ENCODE measurements around the gene CDC42EP1. TPM values are rescaled to one million over a fixed set of nuclear protein-coding genes. Genes with fewer than 3 reads are reported as not detected.

CDC42EP1 gene
- polyA plus RNA-seq, 1 donor from 2014 or later = 0.24 TPM

DNA sequence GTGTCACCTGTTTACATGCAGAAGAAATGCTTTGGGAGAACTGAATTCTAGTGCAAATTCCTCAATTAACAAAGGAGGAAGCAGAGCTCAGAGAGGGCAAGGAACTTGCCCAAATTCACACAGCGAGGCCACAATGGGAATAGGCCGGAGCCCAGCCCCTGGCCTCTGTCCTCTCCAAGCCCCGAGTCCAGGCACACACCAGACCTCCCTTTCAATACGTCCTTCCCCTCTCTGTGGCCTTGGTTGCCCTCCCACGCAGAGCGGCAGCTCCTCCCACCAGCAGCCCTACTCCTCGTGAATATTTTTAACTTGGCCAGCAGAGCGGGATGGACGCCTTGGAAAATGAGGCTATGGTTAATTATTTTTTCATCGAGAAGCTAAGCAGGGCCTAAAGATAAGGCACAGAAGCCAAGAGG, 39.5 kb upstream of the CDC42EP1 start:
- no peak overlapping the region for H2AFZ ChIP-seq (ENCODE audit: low read depth, low read length)
- no peak overlapping the region for H3K4me3 ChIP-seq (ENCODE audit: low read length)
- no peak overlapping the region for H3K27ac ChIP-seq (ENCODE audit: low read length)
- H3K9ac ChIP-seq (ENCODE audit: low read length) = no peak overlapping the region
- H3K36me3 ChIP-seq (ENCODE audit: insufficient read depth, low read length) = no peaks in the 10 kb centered on the region
- no peaks in the 10 kb centered on the region for H4K20me1 ChIP-seq (ENCODE audit: insufficient read depth)
- H3K9me3 ChIP-seq (ENCODE audit: low read length) = no peaks in the 10 kb centered on the region
- H3K9me2 ChIP-seq (ENCODE audit: insufficient read depth, low read length) = no peaks in the 10 kb centered on the region
- no peak for TF ChIP-seq POLR2AphosphoS5 (IDR thresholded peaks at IDR 0.05)
- no peak for TF ChIP-seq EZH2 (IDR thresholded peaks at IDR 0.05; ENCODE audit: borderline replicate concordance, insufficient read depth, low read length, poor library complexity, severe bottlenecking)
- TF ChIP-seq EP300 (conservative IDR thresholded peaks at IDR 0.05; ENCODE audit: poor library complexity, severe bottlenecking) = no peak
- TF ChIP-seq, protein P1, sequence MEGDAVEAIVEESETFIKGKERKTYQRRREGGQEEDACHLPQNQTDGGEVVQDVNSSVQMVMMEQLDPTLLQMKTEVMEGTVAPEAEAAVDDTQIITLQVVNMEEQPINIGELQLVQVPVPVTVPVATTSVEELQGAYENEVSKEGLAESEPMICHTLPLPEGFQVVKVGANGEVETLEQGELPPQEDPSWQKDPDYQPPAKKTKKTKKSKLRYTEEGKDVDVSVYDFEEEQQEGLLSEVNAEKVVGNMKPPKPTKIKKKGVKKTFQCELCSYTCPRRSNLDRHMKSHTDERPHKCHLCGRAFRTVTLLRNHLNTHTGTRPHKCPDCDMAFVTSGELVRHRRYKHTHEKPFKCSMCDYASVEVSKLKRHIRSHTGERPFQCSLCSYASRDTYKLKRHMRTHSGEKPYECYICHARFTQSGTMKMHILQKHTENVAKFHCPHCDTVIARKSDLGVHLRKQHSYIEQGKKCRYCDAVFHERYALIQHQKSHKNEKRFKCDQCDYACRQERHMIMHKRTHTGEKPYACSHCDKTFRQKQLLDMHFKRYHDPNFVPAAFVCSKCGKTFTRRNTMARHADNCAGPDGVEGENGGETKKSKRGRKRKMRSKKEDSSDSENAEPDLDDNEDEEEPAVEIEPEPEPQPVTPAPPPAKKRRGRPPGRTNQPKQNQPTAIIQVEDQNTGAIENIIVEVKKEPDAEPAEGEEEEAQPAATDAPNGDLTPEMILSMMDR (IDR thresholded peaks at IDR 0.05; ENCODE audit: poor library complexity, severe bottlenecking) = no peak
- TF ChIP-seq SMC3 (conservative IDR thresholded peaks at IDR 0.05; ENCODE audit: poor library complexity) = no peak
- TF ChIP-seq, protein P2, sequence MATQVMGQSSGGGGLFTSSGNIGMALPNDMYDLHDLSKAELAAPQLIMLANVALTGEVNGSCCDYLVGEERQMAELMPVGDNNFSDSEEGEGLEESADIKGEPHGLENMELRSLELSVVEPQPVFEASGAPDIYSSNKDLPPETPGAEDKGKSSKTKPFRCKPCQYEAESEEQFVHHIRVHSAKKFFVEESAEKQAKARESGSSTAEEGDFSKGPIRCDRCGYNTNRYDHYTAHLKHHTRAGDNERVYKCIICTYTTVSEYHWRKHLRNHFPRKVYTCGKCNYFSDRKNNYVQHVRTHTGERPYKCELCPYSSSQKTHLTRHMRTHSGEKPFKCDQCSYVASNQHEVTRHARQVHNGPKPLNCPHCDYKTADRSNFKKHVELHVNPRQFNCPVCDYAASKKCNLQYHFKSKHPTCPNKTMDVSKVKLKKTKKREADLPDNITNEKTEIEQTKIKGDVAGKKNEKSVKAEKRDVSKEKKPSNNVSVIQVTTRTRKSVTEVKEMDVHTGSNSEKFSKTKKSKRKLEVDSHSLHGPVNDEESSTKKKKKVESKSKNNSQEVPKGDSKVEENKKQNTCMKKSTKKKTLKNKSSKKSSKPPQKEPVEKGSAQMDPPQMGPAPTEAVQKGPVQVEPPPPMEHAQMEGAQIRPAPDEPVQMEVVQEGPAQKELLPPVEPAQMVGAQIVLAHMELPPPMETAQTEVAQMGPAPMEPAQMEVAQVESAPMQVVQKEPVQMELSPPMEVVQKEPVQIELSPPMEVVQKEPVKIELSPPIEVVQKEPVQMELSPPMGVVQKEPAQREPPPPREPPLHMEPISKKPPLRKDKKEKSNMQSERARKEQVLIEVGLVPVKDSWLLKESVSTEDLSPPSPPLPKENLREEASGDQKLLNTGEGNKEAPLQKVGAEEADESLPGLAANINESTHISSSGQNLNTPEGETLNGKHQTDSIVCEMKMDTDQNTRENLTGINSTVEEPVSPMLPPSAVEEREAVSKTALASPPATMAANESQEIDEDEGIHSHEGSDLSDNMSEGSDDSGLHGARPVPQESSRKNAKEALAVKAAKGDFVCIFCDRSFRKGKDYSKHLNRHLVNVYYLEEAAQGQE (IDR thresholded peaks at IDR 0.05; ENCODE audit: borderline replicate concordance) = no peak
- no peak for TF ChIP-seq RAD21 (conservative IDR thresholded peaks at IDR 0.05)
- TF ChIP-seq MXI1 (conservative IDR thresholded peaks at IDR 0.05; ENCODE audit: poor library complexity, severe bottlenecking) = no peak
- no peak for TF ChIP-seq TAF1 (IDR thresholded peaks at IDR 0.05; ENCODE audit: low read depth)
- peaks cover 31% of the 10 kb centered on the region for H3K27me3 ChIP-seq (ENCODE audit: insufficient read depth, low read depth, low read length)
- H3K79me2 ChIP-seq (replicated peaks; ENCODE audit: insufficient read depth, low read length) = no peaks in the 10 kb centered on the region
- no peak overlapping the region for H3K4me2 ChIP-seq (ENCODE audit: low read length)
- H3F3A ChIP-seq (ENCODE audit: insufficient read depth, low read length, poor library complexity, severe bottlenecking) = no peaks in the 10 kb centered on the region

GRCh38 chr22:37521236-37521739, 39.0 kb upstream of the CDC42EP1 start:
- Histone ChIP-seq H3K9me3 (ENCODE audit: low read length) (no peaks in the 10 kb centered on the region), H3K4me2 (ENCODE audit: low read length) (no peak overlapping the region), H4K20me1 (ENCODE audit: insufficient read depth) (no peaks in the 10 kb centered on the region), H3K9ac (ENCODE audit: low read length) (no peak overlapping the region), H3K4me3 (ENCODE audit: low read length) (no peak overlapping the region), H3K27me3 (ENCODE audit: insufficient read depth, low read depth, low read length) (peaks cover 31% of the 10 kb centered on the region), H2AFZ (ENCODE audit: low read depth, low read length) (no peak overlapping the region), H3K36me3 (ENCODE audit: insufficient read depth, low read length) (no peaks in the 10 kb centered on the region), H3F3A (ENCODE audit: insufficient read depth, low read length, poor library complexity, severe bottlenecking) (no peaks in the 10 kb centered on the region), H3K27ac (ENCODE audit: low read length) (no peak overlapping the region), H3K79me2 (replicated peaks; ENCODE audit: insufficient read depth, low read length) (no peaks in the 10 kb centered on the region), H3K9me2 (ENCODE audit: insufficient read depth, low read length) (no peaks in the 10 kb centered on the region)
- TF ChIP-seq EZH2 (IDR thresholded peaks at IDR 0.05; ENCODE audit: borderline replicate concordance, insufficient read depth, low read length, poor library complexity, severe bottlenecking) = no peak
- TF ChIP-seq RAD21 (conservative IDR thresholded peaks at IDR 0.05) = no peak
- TF ChIP-seq POLR2AphosphoS5 (IDR thresholded peaks at IDR 0.05) = no peak
- TF ChIP-seq, protein P1 (IDR thresholded peaks at IDR 0.05; ENCODE audit: poor library complexity, severe bottlenecking) = no peak
- TF ChIP-seq, protein P2 (IDR thresholded peaks at IDR 0.05; ENCODE audit: borderline replicate concordance) = no peak
- TF ChIP-seq EP300 (conservative IDR thresholded peaks at IDR 0.05; ENCODE audit: poor library complexity, severe bottlenecking) = no peak
- no peak for TF ChIP-seq MXI1 (conservative IDR thresholded peaks at IDR 0.05; ENCODE audit: poor library complexity, severe bottlenecking)
